ENCODE measurements around the gene ROBO2.

Gene ROBO2

DNA sequence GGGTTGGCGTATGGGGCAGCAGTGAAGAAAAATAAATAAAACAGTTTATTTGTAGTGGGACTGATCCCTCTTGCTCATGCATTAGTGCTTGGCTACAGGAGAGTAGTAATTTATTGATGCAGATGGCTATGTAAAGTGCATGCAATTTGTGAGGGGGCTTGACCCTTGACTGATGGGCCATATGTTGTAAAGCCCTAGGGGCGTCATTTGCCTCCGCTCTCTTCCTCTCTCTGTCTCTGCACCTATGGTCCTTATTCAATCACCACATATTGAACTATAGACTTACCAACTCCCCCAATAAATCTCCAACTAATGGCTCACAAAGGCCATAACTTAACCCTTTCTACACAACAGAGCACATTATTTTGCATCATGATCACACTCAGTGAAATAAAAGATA is 227.7 kb downstream of the ROBO2 start:
- no peak for DNase-seq

DNA sequence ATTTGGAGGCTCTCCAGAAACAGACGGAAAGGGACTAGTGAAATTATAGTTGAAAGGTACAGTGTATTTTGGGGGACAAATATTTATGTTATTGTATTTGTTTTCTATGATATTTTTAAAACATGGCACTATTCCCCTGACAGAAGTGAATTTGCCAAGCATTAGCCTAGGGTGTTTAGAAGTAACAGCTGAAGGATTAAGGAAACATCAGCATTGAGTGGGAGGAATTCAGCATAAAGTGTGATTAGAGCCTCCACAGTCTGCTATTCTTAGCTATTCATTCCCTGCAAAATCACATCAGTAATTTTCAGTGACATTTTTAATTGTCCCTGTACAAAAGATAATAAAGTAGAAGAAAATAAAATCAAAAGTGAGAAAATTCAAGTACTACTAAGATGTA is 231.4 kb downstream of the ROBO2 start:
- DNase-seq, result no peak

GRCh38 chr3:77271711-77272110 is 231.8 kb downstream of the ROBO2 start:
- no peak for DNase-seq

- DNase-seq, result no peak
Observed at GRCh38 chr3:77279276-77279675, 239.4 kb downstream of the ROBO2 start.

DNA sequence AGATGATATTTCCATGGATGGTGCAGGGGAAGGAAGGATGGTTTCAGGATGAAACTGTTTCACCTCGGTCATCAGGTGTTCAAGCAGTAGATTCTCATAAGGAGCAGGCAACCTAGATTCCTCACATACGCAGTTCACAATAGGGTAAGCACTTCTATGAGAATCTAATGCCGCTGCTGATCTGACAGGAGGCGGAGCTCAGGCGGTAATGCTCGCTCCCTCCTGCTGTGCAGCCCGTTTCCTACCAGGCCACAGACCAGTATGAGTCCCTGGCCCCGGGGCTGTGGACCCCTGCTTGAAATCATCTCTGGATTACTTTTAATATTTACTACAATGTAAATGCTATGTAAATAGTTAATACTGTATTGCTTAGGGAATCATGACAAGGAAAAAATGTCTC is 241.8 kb downstream of the ROBO2 start:
- no peak for DNase-seq

- no peak for DNase-seq
Observed at GRCh38 chr3:77283108-77283507, 243.2 kb downstream of the ROBO2 start.

DNA sequence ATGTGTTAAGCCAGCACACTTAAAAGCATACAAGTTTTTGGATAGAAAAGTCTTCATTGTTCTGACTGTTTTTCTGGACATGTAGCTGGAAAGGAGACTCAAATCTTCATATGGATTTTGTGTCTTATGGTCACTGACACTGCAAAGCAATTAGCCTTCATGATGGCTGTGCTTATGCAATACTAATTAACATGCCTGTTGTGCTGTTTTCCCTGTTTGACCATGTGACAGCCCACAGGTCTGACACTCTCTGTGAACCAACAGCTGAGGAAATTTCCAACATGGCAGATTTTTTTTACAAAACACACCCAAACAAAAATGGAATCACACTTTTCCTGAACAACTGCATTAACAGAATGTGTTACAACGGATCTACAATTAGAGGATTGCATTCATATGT is 248.4 kb downstream of the ROBO2 start:
- DNase-seq, result no peak

GRCh38 chr3:77296527-77296926 is 256.6 kb downstream of the ROBO2 start:
- DNase-seq, result no peak

DNA sequence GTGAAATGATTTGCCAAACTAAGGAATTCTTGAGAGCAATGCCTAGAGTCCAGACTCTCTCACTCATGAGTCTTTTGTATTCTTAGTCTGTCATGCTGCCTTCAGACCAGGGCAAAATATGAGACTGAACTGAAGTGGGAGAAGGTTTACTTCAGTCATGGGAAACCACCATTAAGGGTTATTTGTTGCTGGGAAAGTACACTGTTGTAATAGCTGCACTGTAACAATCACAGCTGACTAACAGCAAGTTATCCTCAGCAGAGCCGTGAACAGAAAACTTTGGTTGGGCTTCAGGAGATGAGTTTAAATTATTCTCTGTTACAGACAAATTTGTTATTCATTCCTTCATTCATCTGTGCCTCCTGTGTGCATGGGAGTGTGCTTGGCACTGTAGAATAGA is 258.5 kb downstream of the ROBO2 start:
- no peak for DNase-seq

DNA sequence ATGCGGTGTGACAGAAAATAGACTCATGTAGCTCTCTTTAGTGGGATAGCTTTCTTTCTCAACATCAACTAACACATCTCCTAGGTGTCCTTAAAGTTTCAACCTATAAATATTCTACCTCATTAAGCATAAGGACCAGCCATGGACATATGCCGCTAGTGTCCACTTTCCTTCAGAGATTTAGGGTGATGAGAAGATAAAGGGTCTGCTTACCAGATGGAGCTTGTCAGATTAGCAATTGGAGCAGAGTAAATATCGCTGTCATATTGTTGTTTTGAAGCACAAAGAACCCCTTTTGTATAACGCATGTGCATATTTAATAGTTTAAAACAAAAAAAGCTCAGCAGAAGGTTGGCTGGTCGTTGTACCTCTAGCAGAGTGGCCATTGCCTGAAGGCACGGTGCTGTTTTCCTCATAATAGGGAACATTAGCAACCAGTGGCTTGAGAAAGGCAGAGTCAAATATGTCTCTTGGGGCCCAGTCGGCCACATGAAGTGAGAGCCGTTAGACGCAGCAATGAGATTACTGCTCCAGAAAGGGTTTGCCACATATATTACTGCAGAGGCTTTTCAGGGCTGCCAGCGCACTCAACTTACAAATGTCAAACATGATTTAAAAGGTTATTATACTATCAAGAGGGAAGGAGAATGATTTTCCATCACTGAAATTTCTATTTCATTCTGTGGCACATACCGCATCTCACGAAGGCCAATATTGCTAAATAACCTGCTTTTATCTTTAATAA is 264.2 kb downstream of the ROBO2 start:
- no peak for DNase-seq

- DNase-seq, result no peak
Observed at GRCh38 chr3:77304700-77305021, 264.8 kb downstream of the ROBO2 start.

- no peak for DNase-seq
Observed at GRCh38 chr3:77309460-77309859, 269.6 kb downstream of the ROBO2 start.

GRCh38 chr3:77313843-77314242 is 273.9 kb downstream of the ROBO2 start:
- no peak for DNase-seq

- no peak for DNase-seq
Observed at GRCh38 chr3:77319711-77320110, 279.8 kb downstream of the ROBO2 start.

DNA sequence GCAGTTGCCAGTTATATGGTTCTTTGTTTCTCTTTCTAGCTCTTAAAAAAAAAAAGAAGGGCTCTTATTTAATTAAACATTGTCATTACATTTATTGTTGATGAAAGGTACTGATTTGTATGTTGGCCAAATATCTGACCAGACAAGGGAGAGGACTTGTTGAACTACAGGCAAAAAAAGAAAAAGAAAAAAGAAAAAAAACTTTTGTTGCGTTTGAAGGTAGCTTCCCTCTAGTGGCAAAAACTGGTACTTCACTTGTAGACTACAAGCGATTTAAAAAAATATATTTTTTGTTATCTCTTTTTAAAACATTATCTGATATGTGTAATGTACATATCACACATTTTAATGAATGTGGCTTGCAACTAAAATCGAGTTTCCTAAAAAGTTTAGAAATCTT is 280.6 kb downstream of the ROBO2 start:
- DNase-seq, result no peak

DNA sequence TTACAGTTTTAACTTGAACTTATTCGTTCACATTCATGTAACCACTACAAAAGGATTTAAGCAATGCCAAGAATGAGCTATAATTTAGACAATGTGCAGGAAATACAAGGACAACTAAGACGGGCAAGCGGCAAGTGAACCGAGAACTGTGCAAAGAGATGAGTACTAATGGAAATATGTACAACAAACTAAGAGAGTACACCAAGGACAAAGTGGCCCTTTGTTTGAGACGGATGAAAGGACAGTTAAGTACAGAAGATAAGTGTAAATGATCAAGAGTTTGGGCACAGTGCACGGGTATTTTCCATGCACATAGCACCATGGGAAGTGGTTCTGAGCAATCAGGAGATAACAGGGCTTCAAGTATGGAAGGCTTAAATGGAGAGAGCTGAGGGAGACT is 281.7 kb downstream of the ROBO2 start:
- DNase-seq, result no peak

- DNase-seq, result no peak
Observed at GRCh38 chr3:77323626-77324025, 283.7 kb downstream of the ROBO2 start.

- no peak for DNase-seq
Observed at GRCh38 chr3:77324105-77324504, 284.2 kb downstream of the ROBO2 start.

DNA sequence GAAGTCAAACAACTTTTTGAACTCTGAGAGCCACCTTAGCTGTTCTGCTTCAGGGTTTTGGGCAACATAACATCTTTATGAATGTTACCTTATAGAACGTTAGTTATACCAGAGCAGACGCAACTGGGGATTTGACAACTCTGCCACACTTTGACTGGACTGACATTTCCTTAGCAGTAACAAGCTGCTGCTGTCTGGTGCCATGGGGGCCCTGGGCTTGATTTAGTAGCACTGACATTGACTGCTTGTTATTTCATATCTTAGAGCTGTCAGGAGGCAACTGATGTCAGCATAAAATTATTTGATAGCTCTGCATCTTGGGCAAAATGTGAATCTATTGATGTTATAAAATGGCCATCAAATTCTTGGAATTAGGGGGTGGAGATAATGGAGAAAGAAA is 285.4 kb downstream of the ROBO2 start:
- DNase-seq, result no peak

GRCh38 chr3:77325702-77326101 is 285.8 kb downstream of the ROBO2 start:
- no peak for DNase-seq

GRCh38 chr3:77326586-77326985 is 286.7 kb downstream of the ROBO2 start:
- DNase-seq, result no peak

DNA sequence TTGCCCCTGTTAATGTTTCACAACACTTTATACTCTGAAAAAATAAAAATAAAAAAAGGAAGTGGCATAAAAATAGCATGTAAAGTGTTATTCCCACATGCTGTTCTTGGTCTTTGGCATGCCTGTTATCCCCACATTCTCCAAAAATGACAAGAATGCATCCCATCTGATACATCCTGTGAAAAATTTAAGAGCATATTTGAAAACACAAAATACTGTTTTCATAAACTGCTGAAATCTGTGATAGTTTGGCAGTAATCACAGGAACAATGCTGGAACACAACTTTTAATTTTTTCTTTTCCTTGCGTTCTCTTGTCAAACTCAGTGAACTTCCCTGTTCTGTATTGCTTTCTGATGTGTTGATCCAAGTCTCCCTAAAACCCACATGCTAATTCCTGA is 288.8 kb downstream of the ROBO2 start:
- DNase-seq, result no peak

GRCh38 chr3:77329116-77329515 is 289.2 kb downstream of the ROBO2 start:
- no peak for DNase-seq

- no peak for DNase-seq
Observed at GRCh38 chr3:77338195-77338594, 298.3 kb downstream of the ROBO2 start.

GRCh38 chr3:77342027-77342426 is 302.1 kb downstream of the ROBO2 start:
- DNase-seq, result no peak

DNA sequence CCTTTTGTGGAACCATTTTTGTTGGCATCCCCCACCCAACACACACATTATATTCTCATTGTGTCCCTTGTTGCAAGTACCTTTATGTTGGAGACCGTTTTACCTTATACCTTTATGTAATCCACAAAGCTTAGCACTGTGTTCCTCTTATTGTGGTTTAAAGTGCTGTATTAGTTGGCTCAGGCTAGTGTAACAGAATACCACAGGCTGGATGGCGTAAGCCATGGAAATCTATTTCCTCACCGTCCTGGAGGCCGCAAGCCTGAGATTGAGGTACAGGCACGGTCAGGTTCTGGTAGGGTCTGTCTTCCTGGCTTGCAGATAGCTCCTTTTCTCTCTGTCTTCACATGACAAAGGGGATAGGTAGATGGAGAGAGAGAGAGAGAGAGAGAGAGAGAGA is 302.8 kb downstream of the ROBO2 start:
- no peak for DNase-seq

All from right hindlimb (tissue), 1 donor.